Left cardiac atrium (tissue), 4 donors: ENCODE results near the gene VAMP2. TPM values are rescaled to one million over a fixed set of nuclear protein-coding genes. Genes with fewer than 3 reads are reported as not detected.

Experiments
- ATAC-seq, 2 donors: fragments of 200-7000 bp; cut with Tn5 transposase; one replicate each; pipeline ENCODE4 v1.9.1; 2020; ENCODE audit warnings: mild to moderate bottlenecking in 2 of 2, moderate library complexity in 2 of 2
- DNase-seq: peaks from one replicate; pipeline ENCODE4 v3.0.0-alpha.2; 2020
- intact Hi-C, 2 donors: fragments of 100-400 bp; cut with DNase I; formaldehyde crosslinking; loops; one replicate each; pipeline versions ENCODE4 v1.14.1 to v1.15.1; 2022 to 2023
- long read RNA-seq: library from polyadenylated mRNA; unstranded; transcript quantifications from one replicate; pipeline ENCODE4 v2.0.0, GENCODE V29; 2021
- total RNA-seq, 2 donors: library from RNA; stranded (reverse); fragmentation: NEBNext Ultra II Directional; extraction: Animal tissue kit (Norgen Biotek cat#: 25700); gene quantifications; one replicate each; pipeline ENCODE4 v1.2.1, GENCODE V29; 2021
- donor health status: DM: no; HTN: yes; CAD: no.
- donor health status: DM: no; HTN: yes; CAD: no; lungs with severe emphysema.
- donor health status: DM: yes; HTN: yes; CAD: no.
- donor health status: Dilated cardiomyopathy.

The VAMP2 gene
- total RNA-seq: 10 to 100 TPM; 59.1 to 72.3 TPM
- long read RNA-seq, partial matches to known transcripts: 2 of 7 reads
- long read RNA-seq, other reads (novel, unspliced or antisense): 0 of 7 reads

GRCh38 chr17:8162233-8162996 lies at the start of gene VAMP2:
Gene VAMP2, minus strand, starts transcription at chr17:8162948. Its CDS starts 69 bp downstream, at chr17:8162879.
- ATAC-seq: peak; percentile 56 to 78
- peak; percentile 89 for DNase-seq

GRCh38 chr17:8210761-8211458 lies 48.2 kb upstream of the VAMP2 start:
- ATAC-seq (peak; percentile 10 to 42), DNase-seq (no peak)
- intact Hi-C loops: no loop called here

More at GRCh38 chr17:8162233-8162996, at the start of gene VAMP2:
- intact Hi-C loops: no loop called here

- DNase-seq: peak; percentile 96
- intact Hi-C loops: no loop called here
- ATAC-seq: peak; percentile 99
These were observed 47.4 kb upstream of the VAMP2 start, which contains the start of gene AURKB for GRCh38 chr17:8209907-8210760. Gene AURKB, minus strand, starts transcription at chr17:8210575. Its CDS starts 351 bp downstream, at chr17:8210224.

- DNase-seq (no peak), ATAC-seq (no peak)
- intact Hi-C loops: no loop called here
These were observed 43.8 kb upstream of the VAMP2 start for GRCh38 chr17:8206536-8206935.

- no peak for ATAC-seq
- no peak for DNase-seq
- intact Hi-C loops: no loop called here
These were observed 42.2 kb upstream of the VAMP2 start for GRCh38 chr17:8204761-8205555.

- intact Hi-C loops: no loop called here
- DNase-seq (peak; percentile 84), ATAC-seq (peak; percentile 40 to 60)
These were observed 29.5 kb upstream of the VAMP2 start for GRCh38 chr17:8192070-8192815.

GRCh38 chr17:8190506-8190905 lies 27.8 kb upstream of the VAMP2 start:
- intact Hi-C loops: no loop called here
- no peak for DNase-seq
- ATAC-seq: no peak

GRCh38 chr17:8189711-8190477 lies 27.1 kb upstream of the VAMP2 start, which contains the start of gene BORCS6:
Gene BORCS6, minus strand, starts transcription at chr17:8190180. Its CDS starts 40 bp downstream, at chr17:8190140.
- ATAC-seq (peak; percentile 70 to 71), DNase-seq (peak; percentile 98)
- intact Hi-C loops: no loop called here

- intact Hi-C loops: no loop called here
- peak; percentile 38 for DNase-seq
These were observed 26.4 kb upstream of the VAMP2 start for GRCh38 chr17:8189041-8189710.

GRCh38 chr17:8188263-8188839 lies 25.6 kb upstream of the VAMP2 start:
- intact Hi-C loops: no loop called here
- DNase-seq (no peak), ATAC-seq (no peak)

More at GRCh38 chr17:8189041-8189710, 26.4 kb upstream of the VAMP2 start:
- no peak for ATAC-seq

GRCh38 chr17:8187517-8188262 lies 24.9 kb upstream of the VAMP2 start:
- ATAC-seq: peak; percentile 35 to 67
- intact Hi-C loops: loop anchor here (1.0 to 2.0 kb wide), 2 partner anchors 35 kb away; no protein-coding TSS in a partner anchor
- peak; percentile 89 for DNase-seq

- intact Hi-C loops: loop anchor here (1.0 to 2.0 kb wide), 3 partner anchors 35 to 68 kb away; no protein-coding TSS in a partner anchor
These were observed 24.2 kb upstream of the VAMP2 start for GRCh38 chr17:8186787-8187516.

GRCh38 chr17:8186446-8186786 lies 23.7 kb upstream of the VAMP2 start:
- intact Hi-C loops: loop anchor here (1.0 to 2.0 kb wide), 2 partner anchors 36 to 67 kb away; no protein-coding TSS in a partner anchor
- no peak for ATAC-seq

More at GRCh38 chr17:8186787-8187516, 24.2 kb upstream of the VAMP2 start:
- peak; percentile 91 for DNase-seq
- peak; percentile 69 to 72 for ATAC-seq

More at GRCh38 chr17:8186446-8186786, 23.7 kb upstream of the VAMP2 start:
- DNase-seq: no peak
